Measurements from ENCODE around the gene SYT5. TPM values are rescaled to one million over a fixed set of nuclear protein-coding genes. Genes with fewer than 3 reads are reported as not detected.

The SYT5 gene
- total RNA-seq, 1 experiment from 2014 or later: 2.3 TPM

GRCh38 chr19:55213547-55213946 lies 33.5 kb upstream of the SYT5 start:
- Histone ChIP-seq H3K9me3 (ENCODE audit: control insufficient read depth in 1 of 2, insufficient read depth in 1 of 2, low read depth in 1 of 2, low read length in 2 of 2) (no peaks in the 10 kb centered on the region), H2AFZ (ENCODE audit: low read depth, low read length, poor library complexity, severe bottlenecking) (no peak overlapping the region), H3K36me3 (ENCODE audit: control insufficient read depth in 1 of 2, insufficient read depth in 2 of 2, low read length in 2 of 2) (no peaks in the 10 kb centered on the region), H3K4me1 (ENCODE audit: control insufficient read depth in 1 of 2, insufficient read depth in 2 of 2, low read length in 2 of 2) (peaks cover 38 to 69% of the 10 kb centered on the region in 2 experiments), H4K20me1 (ENCODE audit: insufficient read depth) (no peaks in the 10 kb centered on the region), H3K9ac (ENCODE audit: low read length) (no peak overlapping the region), H3K4me3 (replicated peaks in 1 of 2; ENCODE audit: low read depth in 1 of 2, low read length in 2 of 2) (no peak overlapping the region), H3K79me2 (ENCODE audit: insufficient read depth, low read length) (no peaks in the 10 kb centered on the region), H3K4me2 (ENCODE audit: low read length) (no peak overlapping the region), H3K27ac (ENCODE audit: low read depth, low read length) (no peak overlapping the region), H3K9me2 (ENCODE audit: insufficient read depth) (no peaks in the 10 kb centered on the region), H3K27me3 (ENCODE audit: insufficient read depth, low read length) (no peaks in the 10 kb centered on the region)
- no peak for DNase-seq (ENCODE audit: low read depth, low spot score)
- intact Hi-C loops (cut with micrococcal nuclease): loop anchor here (10.0 kb wide), 1 partner anchor 231 kb away; the partner anchor contains the start of gene SHISA7
- ChIA-PET POLR2A (no interaction called here), RAD21 (ENCODE audit: low non-redundant PET in 1 of 2, low total read pairs in 2 of 2, uncharacterized antibody in 2 of 2, unreplicated experiment in 2 of 2) (no interaction called here), CTCF (interaction anchor here (0.8 kb wide), 1 partner anchor 205 kb away, joined by 4 read pairs; no protein-coding TSS in a partner anchor)
- TF ChIP-seq SP1 (IDR thresholded peaks at IDR 0.05; ENCODE audit: low read depth): no peak
- BruUV-seq (replicated peaks): no TSS peak
- ATAC-seq: no peak

DNA sequence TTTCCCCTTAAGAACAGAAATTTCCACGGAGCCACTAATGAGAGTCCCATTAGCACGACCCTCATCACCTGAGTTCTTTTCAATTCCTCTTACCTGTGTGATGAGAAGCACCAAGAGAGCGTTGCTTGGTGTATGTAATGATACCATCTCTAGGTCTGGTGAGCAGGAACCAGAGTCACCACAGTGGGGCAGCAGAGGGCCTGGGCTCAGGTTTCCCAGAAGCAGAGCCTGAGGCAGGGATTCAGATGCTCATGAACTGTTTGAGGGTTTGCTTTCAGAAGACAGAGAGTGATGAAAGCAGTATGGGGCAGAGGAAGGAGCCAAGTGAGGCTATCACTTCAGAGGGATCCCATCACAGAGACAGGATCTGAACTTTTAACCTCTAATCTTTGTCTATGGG lies 32.4 kb upstream of the SYT5 start:
- H3K79me2 ChIP-seq (ENCODE audit: insufficient read depth, low read length): no peaks in the 10 kb centered on the region
- ChIA-PET POLR2A (no interaction called here), CTCF (interaction anchor here (0.8 kb wide), 1 partner anchor 206 kb away, joined by 4 read pairs; no protein-coding TSS in a partner anchor), RAD21 (ENCODE audit: low non-redundant PET in 1 of 2, low total read pairs in 2 of 2, uncharacterized antibody in 2 of 2, unreplicated experiment in 2 of 2) (no interaction called here)
- no peaks in the 10 kb centered on the region for H3K9me3 ChIP-seq (ENCODE audit: control insufficient read depth in 1 of 2, insufficient read depth in 1 of 2, low read depth in 1 of 2, low read length in 2 of 2)
- H3K36me3 ChIP-seq (ENCODE audit: control insufficient read depth in 1 of 2, insufficient read depth in 2 of 2, low read length in 2 of 2): no peaks in the 10 kb centered on the region
- no peaks in the 10 kb centered on the region for H3K9me2 ChIP-seq (ENCODE audit: insufficient read depth)
- no peak overlapping the region for H3K27ac ChIP-seq (ENCODE audit: low read depth, low read length)
- DNase-seq (ENCODE audit: low read depth, low spot score) (peak; percentile 72), ATAC-seq (peak; percentile 56)
- intact Hi-C loops (cut with micrococcal nuclease): loop anchor here (1.0 to 10.0 kb wide), 3 partner anchors 47 to 232 kb away; partner anchors contain the start of genes PPP6R1 and SHISA7
- H3K4me3 ChIP-seq (replicated peaks in 1 of 2; ENCODE audit: low read depth in 1 of 2, low read length in 2 of 2): no peak overlapping the region
- TF ChIP-seq CTCF (IDR thresholded peaks at IDR 0.05 in 2 of 3, conservative IDR thresholded peaks at IDR 0.05 in 1 of 3; ENCODE audit: borderline replicate concordance in 1 of 3, insufficient read depth in 1 of 3, low read depth in 2 of 3, low read length in 2 of 3): peak; percentile 77 to 96 (median 95); a peak in 5 of 6 replicates
- TF ChIP-seq SP1 (IDR thresholded peaks at IDR 0.05; ENCODE audit: low read depth): 0 out of 2 replicates have a peak, but pooled peaks have one; percentile 5
- no peak for TF ChIP-seq SIN3A (IDR thresholded peaks at IDR 0.05; ENCODE audit: low read depth)
- TF ChIP-seq RAD21 (IDR thresholded peaks at IDR 0.05; ENCODE audit: low read depth): peak; percentile 95
- peak overlapping the region; percentile 5 for H2AFZ ChIP-seq (ENCODE audit: low read depth, low read length, poor library complexity, severe bottlenecking)
- no peak overlapping the region for H3K9ac ChIP-seq (ENCODE audit: low read length)
- peaks cover 38 to 66% of the 10 kb centered on the region in 2 experiments for H3K4me1 ChIP-seq (ENCODE audit: control insufficient read depth in 1 of 2, insufficient read depth in 2 of 2, low read length in 2 of 2)
- no peaks in the 10 kb centered on the region for H4K20me1 ChIP-seq (ENCODE audit: insufficient read depth)
- peak overlapping the region; percentile 19; the same call in 1 of the 2 replicates for H3K4me2 ChIP-seq (ENCODE audit: low read length)
- no TSS peak for BruUV-seq (replicated peaks)
- H3K27me3 ChIP-seq (ENCODE audit: insufficient read depth, low read length): no peaks in the 10 kb centered on the region
